Activated B cell treated with CpG ODN at 0.5 μM for 24 hours (primary cell): ENCODE measurements around the gene PCDH9. TPM values are rescaled to one million over a fixed set of nuclear protein-coding genes. Genes with fewer than 3 reads are reported as not detected.

ENCODE experiments used
- ATAC-seq: fragments of 200-7000 bp; cut with Tn5 transposase; one replicate; pipeline ENCODE4 v1.10.0; 2021; ENCODE audit warnings: low read depth, mild to moderate bottlenecking, moderate library complexity
- CTCF ChIA-PET: fragments of 350-600 bp; sonication (Branson Sonifier 250); formaldehyde crosslinking; loops from one replicate; lab custom pipeline; 2021; ENCODE audit warnings: antibody characterized with exemption; lab: Charles Lee
- POLR2A ChIA-PET: fragments of 350-600 bp; sonication (Branson Sonifier 250); formaldehyde crosslinking; loops from one replicate; lab custom pipeline; 2021; ENCODE audit warnings: antibody characterized with exemption; lab: Charles Lee
- DNase-seq: peaks from one replicate; pipeline ENCODE4 v3.0.0; 2022
- H3K27ac Mint-ChIP-seq: one replicate; pipeline ENCODE4 v1.8.0; 2020; ENCODE audit warnings: mixed read lengths
- H3K27me3 Mint-ChIP-seq: one replicate; pipeline ENCODE4 v1.8.0; 2021; ENCODE audit warnings: mixed read lengths
- H3K36me3 Mint-ChIP-seq: one replicate; pipeline ENCODE4 v1.8.0; 2021; ENCODE audit warnings: low read depth, mixed read lengths
- H3K4me1 Mint-ChIP-seq: one replicate; pipeline ENCODE4 v1.8.0; 2021; ENCODE audit warnings: mixed read lengths
- H3K4me3 Mint-ChIP-seq: one replicate; pipeline ENCODE4 v1.8.0; 2020; ENCODE audit warnings: mild to moderate bottlenecking, mixed read lengths
- H3K9me3 Mint-ChIP-seq: one replicate; pipeline ENCODE4 v1.8.0; 2020; ENCODE audit warnings: mixed read lengths
- intact Hi-C: fragments of 100-400 bp; cut with micrococcal nuclease; formaldehyde crosslinking; loops from one replicate; pipeline ENCODE4 v1.15.1; 2024
- total RNA-seq: library from RNA; stranded (reverse); gene quantifications from 2 replicates; pipeline ENCODE4 v1.2.3, GENCODE V29; 2022
- TF ChIP-seq, protein P1 (sequence below): fragments of 200-600 bp; IDR thresholded peaks from one replicate; pipeline ENCODE4 v1.8.0; 2022; ENCODE audit warnings: antibody characterized with exemption, mild to moderate bottlenecking

PCDH9 gene
- total RNA-seq, 1 donor from 2014 or later: 6.4 TPM

GRCh38 chr13:66344805-66345517 lies 885.2 kb downstream of the PCDH9 start:
- TF ChIP-seq, protein P1, sequence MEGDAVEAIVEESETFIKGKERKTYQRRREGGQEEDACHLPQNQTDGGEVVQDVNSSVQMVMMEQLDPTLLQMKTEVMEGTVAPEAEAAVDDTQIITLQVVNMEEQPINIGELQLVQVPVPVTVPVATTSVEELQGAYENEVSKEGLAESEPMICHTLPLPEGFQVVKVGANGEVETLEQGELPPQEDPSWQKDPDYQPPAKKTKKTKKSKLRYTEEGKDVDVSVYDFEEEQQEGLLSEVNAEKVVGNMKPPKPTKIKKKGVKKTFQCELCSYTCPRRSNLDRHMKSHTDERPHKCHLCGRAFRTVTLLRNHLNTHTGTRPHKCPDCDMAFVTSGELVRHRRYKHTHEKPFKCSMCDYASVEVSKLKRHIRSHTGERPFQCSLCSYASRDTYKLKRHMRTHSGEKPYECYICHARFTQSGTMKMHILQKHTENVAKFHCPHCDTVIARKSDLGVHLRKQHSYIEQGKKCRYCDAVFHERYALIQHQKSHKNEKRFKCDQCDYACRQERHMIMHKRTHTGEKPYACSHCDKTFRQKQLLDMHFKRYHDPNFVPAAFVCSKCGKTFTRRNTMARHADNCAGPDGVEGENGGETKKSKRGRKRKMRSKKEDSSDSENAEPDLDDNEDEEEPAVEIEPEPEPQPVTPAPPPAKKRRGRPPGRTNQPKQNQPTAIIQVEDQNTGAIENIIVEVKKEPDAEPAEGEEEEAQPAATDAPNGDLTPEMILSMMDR: no peak
- no peak overlapping the region for H3K4me3 Mint-ChIP-seq
- no peaks in the 10 kb centered on the region for H3K4me1 Mint-ChIP-seq
- intact Hi-C loops: no loop called here
- H3K9me3 Mint-ChIP-seq: no peaks in the 10 kb centered on the region
- H3K27ac Mint-ChIP-seq: no peak overlapping the region
- DNase-seq: no peak
- POLR2A ChIA-PET: no interaction called here
- no peaks in the 10 kb centered on the region for H3K27me3 Mint-ChIP-seq
- CTCF ChIA-PET: no interaction called here
- H3K36me3 Mint-ChIP-seq: no peaks in the 10 kb centered on the region
- no peak for ATAC-seq

DNA sequence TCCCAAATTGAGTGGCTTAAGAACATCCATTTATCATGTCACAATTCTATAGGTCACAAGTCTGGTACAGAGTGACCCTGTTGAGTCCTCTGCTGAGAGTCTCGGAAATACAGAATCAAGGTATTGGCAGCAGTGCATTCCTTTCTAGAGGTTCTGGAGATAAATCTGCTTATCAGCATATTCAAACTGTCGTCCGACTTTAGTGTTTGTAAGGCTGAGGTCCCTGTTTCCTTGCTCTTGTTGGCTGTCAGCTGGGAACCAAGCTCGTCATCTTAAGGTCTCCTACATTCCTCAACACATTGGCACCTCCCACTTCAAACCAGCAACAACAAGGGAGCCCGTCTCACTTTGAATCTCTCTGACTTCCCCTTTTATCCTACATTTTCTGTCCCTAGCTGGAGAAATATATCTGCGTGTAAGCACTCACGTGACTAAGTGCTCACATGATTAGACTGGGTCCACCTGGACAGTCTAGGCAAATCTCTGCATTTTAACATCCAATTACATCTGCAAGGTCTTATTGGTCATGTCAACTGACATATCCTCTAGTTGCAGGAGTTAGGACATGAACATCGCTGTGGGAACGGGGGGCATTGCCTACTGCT lies 886.8 kb downstream of the PCDH9 start:
- no peak overlapping the region for H3K4me3 Mint-ChIP-seq
- no peak overlapping the region for H3K27ac Mint-ChIP-seq
- no peaks in the 10 kb centered on the region for H3K27me3 Mint-ChIP-seq
- DNase-seq (no peak), ATAC-seq (no peak)
- H3K4me1 Mint-ChIP-seq: no peaks in the 10 kb centered on the region
- TF ChIP-seq, protein P1: no peak
- no peaks in the 10 kb centered on the region for H3K9me3 Mint-ChIP-seq
- ChIA-PET POLR2A (no interaction called here), CTCF (no interaction called here)
- intact Hi-C loops: no loop called here
- no peaks in the 10 kb centered on the region for H3K36me3 Mint-ChIP-seq

DNA sequence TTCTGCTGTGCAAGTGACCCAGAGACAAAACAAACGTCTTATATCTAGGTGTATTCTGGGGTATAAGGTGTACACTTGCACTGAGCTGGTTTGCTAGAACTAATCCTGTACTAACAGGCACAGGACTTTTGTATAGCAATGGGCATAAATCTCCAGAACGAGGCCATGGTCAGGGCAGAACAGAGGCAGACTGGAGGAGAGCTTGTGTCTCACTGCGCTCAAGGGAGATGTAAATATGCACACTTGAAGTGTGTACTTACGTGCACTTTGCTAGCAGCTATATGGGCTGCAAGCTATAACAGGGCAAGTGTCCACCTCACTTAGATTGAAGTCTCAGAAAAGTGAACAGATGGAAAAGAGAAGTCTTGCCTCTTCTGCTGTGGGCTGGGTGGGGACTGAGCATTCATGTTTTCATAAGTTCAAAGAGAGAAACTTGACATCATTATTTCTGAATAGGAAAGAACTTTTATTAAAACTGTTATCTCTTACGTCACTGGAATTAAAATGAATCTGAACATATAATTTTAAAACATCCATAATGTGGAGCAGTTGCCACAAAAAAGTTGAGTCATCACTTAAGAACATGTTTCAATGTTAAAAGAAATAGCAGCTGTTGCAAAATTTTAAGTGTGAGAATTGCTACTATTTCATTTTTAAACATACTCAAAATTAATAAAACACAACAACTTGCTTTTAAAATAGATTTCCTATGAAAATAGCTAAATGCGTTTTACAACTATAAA lies 888.3 kb downstream of the PCDH9 start:
- no peaks in the 10 kb centered on the region for H3K27me3 Mint-ChIP-seq
- TF ChIP-seq, protein P1: no peak
- no peak overlapping the region for H3K4me3 Mint-ChIP-seq
- H3K9me3 Mint-ChIP-seq: no peaks in the 10 kb centered on the region
- H3K4me1 Mint-ChIP-seq: no peaks in the 10 kb centered on the region
- intact Hi-C loops: no loop called here
- POLR2A ChIA-PET: no interaction called here
- CTCF ChIA-PET: no interaction called here
- H3K27ac Mint-ChIP-seq: no peak overlapping the region
- ATAC-seq: no peak
- no peaks in the 10 kb centered on the region for H3K36me3 Mint-ChIP-seq
- DNase-seq: no peak

DNA sequence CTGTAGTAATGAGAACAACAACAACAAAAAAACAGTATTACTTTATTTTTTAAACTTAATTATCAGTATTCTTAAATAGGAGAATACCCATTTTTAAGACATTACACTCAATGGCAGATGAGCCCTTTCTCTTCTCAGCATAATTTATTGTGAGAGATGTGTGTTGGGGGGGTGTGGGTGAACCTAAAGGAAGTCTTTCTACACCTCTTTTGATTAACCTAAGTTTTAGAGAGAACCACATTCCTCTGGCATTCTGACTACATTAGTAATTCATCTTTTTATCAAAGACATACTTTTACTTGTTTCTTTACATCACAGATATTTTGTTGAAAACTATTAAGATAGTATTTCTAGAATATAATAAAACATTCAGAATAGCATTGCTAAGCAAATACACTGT lies 890.9 kb downstream of the PCDH9 start:
- Mint-ChIP-seq H3K9me3 (no peaks in the 10 kb centered on the region), H3K27me3 (no peaks in the 10 kb centered on the region), H3K27ac (no peak overlapping the region), H3K4me3 (no peak overlapping the region), H3K4me1 (no peaks in the 10 kb centered on the region), H3K36me3 (no peaks in the 10 kb centered on the region)
- ChIA-PET CTCF (no interaction called here), POLR2A (no interaction called here)
- ATAC-seq: no peak
- intact Hi-C loops: no loop called here
- TF ChIP-seq, protein P1: no peak
- no peak for DNase-seq

GRCh38 chr13:66338542-66338941 lies 891.6 kb downstream of the PCDH9 start:
- Mint-ChIP-seq H3K27ac (no peak overlapping the region), H3K36me3 (no peaks in the 10 kb centered on the region), H3K4me1 (no peaks in the 10 kb centered on the region), H3K4me3 (no peak overlapping the region), H3K27me3 (no peaks in the 10 kb centered on the region), H3K9me3 (no peaks in the 10 kb centered on the region)
- CTCF ChIA-PET: no interaction called here
- POLR2A ChIA-PET: no interaction called here
- no peak for DNase-seq
- TF ChIP-seq, protein P1: no peak
- ATAC-seq: no peak
- intact Hi-C loops: no loop called here
